ENCODE measurements around the gene LCMT1.

DNA sequence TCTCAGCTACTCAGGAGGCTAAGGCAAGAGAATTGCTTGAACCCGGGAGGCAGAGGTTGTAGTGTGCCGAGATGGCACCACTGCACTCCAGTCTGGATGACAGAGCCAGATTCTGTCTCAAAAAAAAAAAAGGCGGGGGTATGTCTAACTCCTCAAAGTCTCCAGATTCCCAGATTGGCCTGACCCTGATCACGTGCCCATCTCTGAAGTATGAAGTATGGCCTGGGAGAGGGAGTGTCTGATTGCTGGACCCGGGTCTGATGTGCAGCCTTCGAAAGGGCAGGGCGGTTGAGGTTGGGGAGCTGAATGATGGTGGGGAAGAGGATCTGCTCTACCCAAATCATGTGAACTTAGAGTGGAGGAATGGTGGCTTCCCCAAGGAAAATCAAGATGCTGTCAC lies 87.9 kb downstream of the LCMT1 start:
- TF ChIP-seq, protein P1, sequence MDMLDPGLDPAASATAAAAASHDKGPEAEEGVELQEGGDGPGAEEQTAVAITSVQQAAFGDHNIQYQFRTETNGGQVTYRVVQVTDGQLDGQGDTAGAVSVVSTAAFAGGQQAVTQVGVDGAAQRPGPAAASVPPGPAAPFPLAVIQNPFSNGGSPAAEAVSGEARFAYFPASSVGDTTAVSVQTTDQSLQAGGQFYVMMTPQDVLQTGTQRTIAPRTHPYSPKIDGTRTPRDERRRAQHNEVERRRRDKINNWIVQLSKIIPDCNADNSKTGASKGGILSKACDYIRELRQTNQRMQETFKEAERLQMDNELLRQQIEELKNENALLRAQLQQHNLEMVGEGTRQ (IDR thresholded peaks at IDR 0.05; ENCODE audit: low read depth, low read length): no peak
- TF ChIP-seq, protein P2, sequence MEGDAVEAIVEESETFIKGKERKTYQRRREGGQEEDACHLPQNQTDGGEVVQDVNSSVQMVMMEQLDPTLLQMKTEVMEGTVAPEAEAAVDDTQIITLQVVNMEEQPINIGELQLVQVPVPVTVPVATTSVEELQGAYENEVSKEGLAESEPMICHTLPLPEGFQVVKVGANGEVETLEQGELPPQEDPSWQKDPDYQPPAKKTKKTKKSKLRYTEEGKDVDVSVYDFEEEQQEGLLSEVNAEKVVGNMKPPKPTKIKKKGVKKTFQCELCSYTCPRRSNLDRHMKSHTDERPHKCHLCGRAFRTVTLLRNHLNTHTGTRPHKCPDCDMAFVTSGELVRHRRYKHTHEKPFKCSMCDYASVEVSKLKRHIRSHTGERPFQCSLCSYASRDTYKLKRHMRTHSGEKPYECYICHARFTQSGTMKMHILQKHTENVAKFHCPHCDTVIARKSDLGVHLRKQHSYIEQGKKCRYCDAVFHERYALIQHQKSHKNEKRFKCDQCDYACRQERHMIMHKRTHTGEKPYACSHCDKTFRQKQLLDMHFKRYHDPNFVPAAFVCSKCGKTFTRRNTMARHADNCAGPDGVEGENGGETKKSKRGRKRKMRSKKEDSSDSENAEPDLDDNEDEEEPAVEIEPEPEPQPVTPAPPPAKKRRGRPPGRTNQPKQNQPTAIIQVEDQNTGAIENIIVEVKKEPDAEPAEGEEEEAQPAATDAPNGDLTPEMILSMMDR (conservative IDR thresholded peaks at IDR 0.05; ENCODE audit: low read depth, low read length): no peak
- TF ChIP-seq FOS (IDR thresholded peaks at IDR 0.05; ENCODE audit: low read depth, low read length): no peak
- TF ChIP-seq POLR2A (IDR thresholded peaks at IDR 0.05; ENCODE audit: low read depth, low read length): no peak
- no peak for TF ChIP-seq RAD21 (IDR thresholded peaks at IDR 0.05; ENCODE audit: low read length)
- no peak for TF ChIP-seq MAZ (IDR thresholded peaks at IDR 0.05; ENCODE audit: borderline replicate concordance, low read depth, low read length)
- TF ChIP-seq RFX5 (IDR thresholded peaks at IDR 0.05; ENCODE audit: low read depth, low read length): no peak
- no peak for TF ChIP-seq MXI1 (IDR thresholded peaks at IDR 0.05; ENCODE audit: borderline replicate concordance, low read depth, low read length)
- TF ChIP-seq RCOR1 (IDR thresholded peaks at IDR 0.05; ENCODE audit: insufficient replicate concordance, low read length): no peak
- TF ChIP-seq SMC3 (IDR thresholded peaks at IDR 0.05; ENCODE audit: low read depth, low read length): no peak

Measured in IMR-90 (cell line).